Measurements from ENCODE around the gene LOC128125822.

Gene LOC128125822

GRCh38 chr6:63530991-63531390, 41.3 kb upstream of the LOC128125822 start:
- Histone ChIP-seq H3K79me2 (ENCODE audit: low read length) (no peaks in the 10 kb centered on the region), H3K4me2 (ENCODE audit: low read length) (no peak overlapping the region), H3K27me3 (ENCODE audit: low read depth, low read length) (peaks cover 20% of the 10 kb centered on the region), H3K4me3 (ENCODE audit: low read length) (no peak overlapping the region), H2AFZ (ENCODE audit: low read depth, low read length) (no peak overlapping the region), H3K36me3 (replicated peaks; ENCODE audit: low read depth, low read length) (no peaks in the 10 kb centered on the region), H3K27ac (ENCODE audit: low read length) (no peak overlapping the region), H3K9ac (ENCODE audit: low read length) (no peak overlapping the region), H3K9me3 (ENCODE audit: insufficient read depth, low read length) (no peaks in the 10 kb centered on the region), H3K4me1 (ENCODE audit: low read length) (peaks cover 18% of the 10 kb centered on the region), H4K20me1 (ENCODE audit: insufficient read depth, low read length) (no peaks in the 10 kb centered on the region)
- TF ChIP-seq CTCF (IDR thresholded peaks at IDR 0.05; ENCODE audit: low read depth, low read length) (no peak), EZH2phosphoT487 (IDR thresholded peaks at IDR 0.05; ENCODE audit: low read depth) (no peak)

- H3K4me3 ChIP-seq (ENCODE audit: low read length): no peak overlapping the region
- peaks cover 9% of the 10 kb centered on the region for H3K27me3 ChIP-seq (ENCODE audit: low read depth, low read length)
- no peak overlapping the region for H3K27ac ChIP-seq (ENCODE audit: low read length)
- TF ChIP-seq CTCF (IDR thresholded peaks at IDR 0.05; ENCODE audit: low read depth, low read length) (no peak), EZH2phosphoT487 (IDR thresholded peaks at IDR 0.05; ENCODE audit: low read depth) (no peak)
- H3K79me2 ChIP-seq (ENCODE audit: low read length): no peaks in the 10 kb centered on the region
- no peaks in the 10 kb centered on the region for H3K36me3 ChIP-seq (replicated peaks; ENCODE audit: low read depth, low read length)
- H2AFZ ChIP-seq (ENCODE audit: low read depth, low read length): no peak overlapping the region
- H3K4me2 ChIP-seq (ENCODE audit: low read length): no peak overlapping the region
- no peak overlapping the region for H3K9ac ChIP-seq (ENCODE audit: low read length)
- no peaks in the 10 kb centered on the region for H4K20me1 ChIP-seq (ENCODE audit: insufficient read depth, low read length)
- no peaks in the 10 kb centered on the region for H3K9me3 ChIP-seq (ENCODE audit: insufficient read depth, low read length)
- H3K4me1 ChIP-seq (ENCODE audit: low read length): peaks cover 22% of the 10 kb centered on the region
These were observed 39.3 kb upstream of the LOC128125822 start for GRCh38 chr6:63533026-63533425.

GRCh38 chr6:63533952-63534351, 38.3 kb upstream of the LOC128125822 start:
- Histone ChIP-seq H3K9me3 (ENCODE audit: insufficient read depth, low read length) (no peaks in the 10 kb centered on the region), H3K36me3 (replicated peaks; ENCODE audit: low read depth, low read length) (no peaks in the 10 kb centered on the region), H3K79me2 (ENCODE audit: low read length) (no peaks in the 10 kb centered on the region), H4K20me1 (ENCODE audit: insufficient read depth, low read length) (no peaks in the 10 kb centered on the region), H3K27me3 (ENCODE audit: low read depth, low read length) (peaks cover 6% of the 10 kb centered on the region; the same call in 1 of the 2 replicates), H3K27ac (ENCODE audit: low read length) (no peak overlapping the region), H3K4me1 (ENCODE audit: low read length) (peaks cover 22% of the 10 kb centered on the region), H3K9ac (ENCODE audit: low read length) (no peak overlapping the region), H3K4me2 (ENCODE audit: low read length) (no peak overlapping the region), H2AFZ (ENCODE audit: low read depth, low read length) (no peak overlapping the region), H3K4me3 (ENCODE audit: low read length) (no peak overlapping the region)
- no peak for TF ChIP-seq EZH2phosphoT487 (IDR thresholded peaks at IDR 0.05; ENCODE audit: low read depth)
- TF ChIP-seq CTCF (IDR thresholded peaks at IDR 0.05; ENCODE audit: low read depth, low read length): no peak

- peak overlapping the region; percentile 3; the same call in 1 of the 2 replicates for H3K4me2 ChIP-seq (ENCODE audit: low read length)
- H3K79me2 ChIP-seq (ENCODE audit: low read length): no peaks in the 10 kb centered on the region
- H3K27ac ChIP-seq (ENCODE audit: low read length): no peak overlapping the region
These were observed 34.9 kb upstream of the LOC128125822 start for GRCh38 chr6:63537201-63537958.

More at GRCh38 chr6:63537201-63537958, 34.9 kb upstream of the LOC128125822 start:
- no peak overlapping the region for H3K9ac ChIP-seq (ENCODE audit: low read length)
- H3K9me3 ChIP-seq (ENCODE audit: insufficient read depth, low read length): no peaks in the 10 kb centered on the region
- no peak overlapping the region for H2AFZ ChIP-seq (ENCODE audit: low read depth, low read length)
- H3K36me3 ChIP-seq (replicated peaks; ENCODE audit: low read depth, low read length): no peaks in the 10 kb centered on the region
- TF ChIP-seq CTCF (IDR thresholded peaks at IDR 0.05; ENCODE audit: low read depth, low read length) (no peak), EZH2phosphoT487 (IDR thresholded peaks at IDR 0.05; ENCODE audit: low read depth) (no peak)
- H3K4me1 ChIP-seq (ENCODE audit: low read length): peaks cover 11% of the 10 kb centered on the region
- no peak overlapping the region for H3K4me3 ChIP-seq (ENCODE audit: low read length)
- H4K20me1 ChIP-seq (ENCODE audit: insufficient read depth, low read length): no peaks in the 10 kb centered on the region
- peaks cover 4% of the 10 kb centered on the region; the same call in 1 of the 2 replicates for H3K27me3 ChIP-seq (ENCODE audit: low read depth, low read length)
